Gastrocnemius medialis (tissue), 4 donors: ENCODE measurements around the gene NECTIN1.

Source experiments
- CTCF ChIP-seq, 5 experiments: fragments of 450-650 bp in 3 of 5; fragments of 200-600 bp in 2 of 5; sonication (generic) in 2 of 5; IDR thresholded peaks in 4 of 5; conservative IDR thresholded peaks in 1 of 5; 1 replicate in 4 of 5; 2 replicates in 1 of 5; pipeline ENCODE4 v1.5.1; 2016 to 2019; ENCODE audit warnings: antibody characterized with exemption in 5 of 5, mild to moderate bottlenecking in 3 of 5, moderate library complexity in 3 of 5
- POLR2A ChIP-seq, 2 donors: fragments of 450-650 bp; IDR thresholded peaks; one replicate each; pipeline ENCODE4 v1.6.1; 2017; ENCODE audit warnings: antibody characterized with exemption in 2 of 2, mild to moderate bottlenecking in 2 of 2, moderate library complexity in 2 of 2

GRCh38 chr11:119687373-119688046, 41.5 kb downstream of the NECTIN1 start:
- TF ChIP-seq CTCF (IDR thresholded peaks at IDR 0.05 in 4 of 5, conservative IDR thresholded peaks at IDR 0.05 in 1 of 5) (no peak), POLR2A (IDR thresholded peaks at IDR 0.05) (no peak)
